ENCODE data around the gene ROR1.

GRCh38 chr1:63976006-63976405 is 202.2 kb downstream of the ROR1 start:
- TF ChIP-seq, protein P1, sequence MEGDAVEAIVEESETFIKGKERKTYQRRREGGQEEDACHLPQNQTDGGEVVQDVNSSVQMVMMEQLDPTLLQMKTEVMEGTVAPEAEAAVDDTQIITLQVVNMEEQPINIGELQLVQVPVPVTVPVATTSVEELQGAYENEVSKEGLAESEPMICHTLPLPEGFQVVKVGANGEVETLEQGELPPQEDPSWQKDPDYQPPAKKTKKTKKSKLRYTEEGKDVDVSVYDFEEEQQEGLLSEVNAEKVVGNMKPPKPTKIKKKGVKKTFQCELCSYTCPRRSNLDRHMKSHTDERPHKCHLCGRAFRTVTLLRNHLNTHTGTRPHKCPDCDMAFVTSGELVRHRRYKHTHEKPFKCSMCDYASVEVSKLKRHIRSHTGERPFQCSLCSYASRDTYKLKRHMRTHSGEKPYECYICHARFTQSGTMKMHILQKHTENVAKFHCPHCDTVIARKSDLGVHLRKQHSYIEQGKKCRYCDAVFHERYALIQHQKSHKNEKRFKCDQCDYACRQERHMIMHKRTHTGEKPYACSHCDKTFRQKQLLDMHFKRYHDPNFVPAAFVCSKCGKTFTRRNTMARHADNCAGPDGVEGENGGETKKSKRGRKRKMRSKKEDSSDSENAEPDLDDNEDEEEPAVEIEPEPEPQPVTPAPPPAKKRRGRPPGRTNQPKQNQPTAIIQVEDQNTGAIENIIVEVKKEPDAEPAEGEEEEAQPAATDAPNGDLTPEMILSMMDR (IDR thresholded peaks at IDR 0.05), result no peak
- no peak for TF ChIP-seq POLR2A (IDR thresholded peaks at IDR 0.05)
